ENCODE measurements around the gene IGF2.

DNA sequence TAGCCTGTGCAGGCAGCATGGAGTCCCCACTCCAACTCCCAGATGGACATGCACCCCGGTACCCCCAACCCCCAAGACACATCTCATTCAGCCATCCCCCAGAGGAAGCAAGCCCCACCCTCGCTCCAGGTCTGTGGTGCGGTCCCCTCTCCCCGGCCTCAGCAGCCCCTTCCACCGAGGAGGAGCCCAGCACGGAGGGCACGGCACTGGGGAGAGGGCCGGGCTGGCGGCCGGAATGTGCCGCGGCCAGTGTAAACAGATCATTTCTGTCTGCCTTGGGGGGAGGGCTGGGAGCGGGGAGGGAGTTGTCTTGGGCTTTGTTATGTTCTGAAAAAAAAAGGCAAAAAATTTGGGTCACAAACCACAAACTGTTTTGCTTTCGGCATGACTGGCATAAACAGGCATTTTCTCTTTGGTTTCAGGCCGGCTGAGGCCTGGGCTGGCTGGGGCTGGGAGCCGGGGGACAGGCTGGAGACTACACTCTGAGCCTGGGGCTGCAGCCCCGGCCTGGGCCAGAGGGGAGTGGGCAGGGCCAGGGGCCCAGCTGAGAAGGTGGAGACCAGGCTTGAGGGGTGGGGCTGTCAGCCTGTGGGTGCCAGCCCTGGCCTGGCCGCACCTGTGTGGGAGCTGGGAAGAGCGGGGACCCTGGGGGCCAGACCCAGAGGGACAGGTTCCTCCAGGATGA is 16.8 kb downstream of the IGF2 start:
- TF ChIP-seq, protein P1, sequence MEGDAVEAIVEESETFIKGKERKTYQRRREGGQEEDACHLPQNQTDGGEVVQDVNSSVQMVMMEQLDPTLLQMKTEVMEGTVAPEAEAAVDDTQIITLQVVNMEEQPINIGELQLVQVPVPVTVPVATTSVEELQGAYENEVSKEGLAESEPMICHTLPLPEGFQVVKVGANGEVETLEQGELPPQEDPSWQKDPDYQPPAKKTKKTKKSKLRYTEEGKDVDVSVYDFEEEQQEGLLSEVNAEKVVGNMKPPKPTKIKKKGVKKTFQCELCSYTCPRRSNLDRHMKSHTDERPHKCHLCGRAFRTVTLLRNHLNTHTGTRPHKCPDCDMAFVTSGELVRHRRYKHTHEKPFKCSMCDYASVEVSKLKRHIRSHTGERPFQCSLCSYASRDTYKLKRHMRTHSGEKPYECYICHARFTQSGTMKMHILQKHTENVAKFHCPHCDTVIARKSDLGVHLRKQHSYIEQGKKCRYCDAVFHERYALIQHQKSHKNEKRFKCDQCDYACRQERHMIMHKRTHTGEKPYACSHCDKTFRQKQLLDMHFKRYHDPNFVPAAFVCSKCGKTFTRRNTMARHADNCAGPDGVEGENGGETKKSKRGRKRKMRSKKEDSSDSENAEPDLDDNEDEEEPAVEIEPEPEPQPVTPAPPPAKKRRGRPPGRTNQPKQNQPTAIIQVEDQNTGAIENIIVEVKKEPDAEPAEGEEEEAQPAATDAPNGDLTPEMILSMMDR (optimal IDR thresholded peaks at IDR 0.05 in 1 of 3, IDR thresholded peaks at IDR 0.05 in 1 of 3, conservative IDR thresholded peaks at IDR 0.05 in 1 of 3; ENCODE audit: extremely low read depth in 1 of 3, insufficient read depth in 2 of 3, low read length in 3 of 3) = no peak
- TF ChIP-seq EZH2 (IDR thresholded peaks at IDR 0.05; ENCODE audit: low read length) = no peak
